SK-N-SH treated with all-trans-retinoic acid at 6 μM for 48 hours (cell line): ENCODE results near the gene TRAPPC2L.
"Not testable (repeated sequence)": the region's sequence is repeated elsewhere in the genome, so short reads cannot be mapped to it uniquely, and the experiment has no call there.

ENCODE experiments used
- ATAC-seq: fragments of 200-7000 bp; cut with Tn5 transposase; 3 replicates; pipeline ENCODE4 v1.9.1; 2020; ENCODE audit warnings: mild to moderate bottlenecking, moderate library complexity
- BACH2 ChIP-seq: fragments of 250-450 bp; sonication (Bioruptor Pico); IDR thresholded peaks from 2 replicates; pipeline ENCODE4 v1.9.0; 2021; ENCODE audit warnings: mild to moderate bottlenecking, borderline replicate concordance
- CREB5 ChIP-seq: fragments of 250-450 bp; sonication (Bioruptor Pico); IDR thresholded peaks from 2 replicates; pipeline ENCODE4 v1.5.1; 2020; ENCODE audit warnings: low read depth, mild to moderate bottlenecking, moderate library complexity
- CSDC2 ChIP-seq: fragments of 250-450 bp; sonication (Bioruptor Pico); IDR thresholded peaks from 2 replicates; pipeline ENCODE4 v1.5.0; 2020; ENCODE audit warnings: mild to moderate bottlenecking, moderate library complexity
- CSRNP3 ChIP-seq: fragments of 250-450 bp; sonication (Bioruptor Pico); IDR thresholded peaks from 2 replicates; pipeline ENCODE4 v1.5.1; 2021; ENCODE audit warnings: mild to moderate bottlenecking, moderate library complexity
- ESRRG ChIP-seq: fragments of 250-450 bp; sonication (Bioruptor Pico); IDR thresholded peaks from 2 replicates; pipeline ENCODE4 v1.6.1; 2021; ENCODE audit warnings: mild to moderate bottlenecking
- GLIS3 ChIP-seq: fragments of 250-450 bp; sonication (Bioruptor Pico); IDR thresholded peaks from 2 replicates; pipeline ENCODE4 v1.5.0; 2020; ENCODE audit warnings: mild to moderate bottlenecking, moderate library complexity
- ISL1 ChIP-seq: fragments of 250-450 bp; sonication (Bioruptor Pico); IDR thresholded peaks from 2 replicates; pipeline ENCODE4 v2.1.2; 2022; ENCODE audit warnings: mild to moderate bottlenecking, moderate library complexity
- OSR1 ChIP-seq: fragments of 250-450 bp; sonication (Bioruptor Pico); IDR thresholded peaks from 2 replicates; pipeline ENCODE4 v1.8.0; 2022; ENCODE audit warnings: moderate library complexity, mild to moderate bottlenecking, inconsistent platforms
- POU6F1 ChIP-seq: fragments of 250-450 bp; sonication (Bioruptor Pico); IDR thresholded peaks from 2 replicates; pipeline ENCODE4 v1.8.0; 2021; ENCODE audit warnings: low read depth, mild to moderate bottlenecking, moderate library complexity, borderline replicate concordance
- RARB ChIP-seq: fragments of 250-450 bp; sonication (Bioruptor Pico); IDR thresholded peaks from 2 replicates; pipeline ENCODE4 v1.8.0; 2021; ENCODE audit warnings: mild to moderate bottlenecking, moderate library complexity
- SNAI2 ChIP-seq: fragments of 250-450 bp; sonication (Bioruptor Pico); IDR thresholded peaks from 2 replicates; pipeline ENCODE4 v1.5.0; 2020; ENCODE audit warnings: mild to moderate bottlenecking, moderate library complexity
- TCF4 ChIP-seq: fragments of 250-450 bp; sonication (Bioruptor Pico); IDR thresholded peaks from 2 replicates; pipeline ENCODE4 v1.8.0; 2021; ENCODE audit warnings: mild to moderate bottlenecking, moderate library complexity, borderline replicate concordance
- TOX ChIP-seq: fragments of 250-450 bp; sonication (Bioruptor Pico); IDR thresholded peaks from 2 replicates; pipeline ENCODE4 v1.8.0; 2021; ENCODE audit warnings: mild to moderate bottlenecking, moderate library complexity, borderline replicate concordance
- TSHZ2 ChIP-seq: fragments of 250-450 bp; sonication (Bioruptor Pico); IDR thresholded peaks from 2 replicates; pipeline ENCODE4 v1.5.0; 2020; ENCODE audit warnings: mild to moderate bottlenecking, moderate library complexity
- ZC3H10 ChIP-seq: fragments of 250-450 bp; sonication (Bioruptor Pico); IDR thresholded peaks from 2 replicates; pipeline ENCODE4 v1.5.1; 2021; ENCODE audit warnings: mild to moderate bottlenecking, moderate library complexity
- ZFP3 ChIP-seq: fragments of 250-450 bp; sonication (Bioruptor Pico); IDR thresholded peaks from 2 replicates; pipeline ENCODE4 v1.5.0; 2020; ENCODE audit warnings: mild to moderate bottlenecking, moderate library complexity
- ZFP30 ChIP-seq: fragments of 450-650 bp; formaldehyde crosslinking; IDR thresholded peaks from 2 replicates; pipeline ENCODE4 v1.5.0; 2022; ENCODE audit warnings: mild to moderate bottlenecking, moderate library complexity
- ZNF565 ChIP-seq: fragments of 450-650 bp; formaldehyde crosslinking; conservative IDR thresholded peaks from 2 replicates; pipeline ENCODE4 v1.5.0; 2020; ENCODE audit warnings: low read depth, mild to moderate bottlenecking, moderate library complexity
- ZNF70 ChIP-seq: fragments of 450-650 bp; formaldehyde crosslinking; IDR thresholded peaks from 2 replicates; pipeline ENCODE4 v1.5.0; 2020; ENCODE audit warnings: mild to moderate bottlenecking, moderate library complexity
- ZNF8 ChIP-seq: fragments of 450-650 bp; formaldehyde crosslinking; IDR thresholded peaks from 2 replicates; pipeline ENCODE4 v1.5.0; 2020; ENCODE audit warnings: mild to moderate bottlenecking, moderate library complexity
- TF ChIP-seq, protein P1 (sequence below): fragments of 250-450 bp; sonication (Bioruptor Pico); IDR thresholded peaks from 2 replicates; pipeline ENCODE4 v1.8.0; 2020; ENCODE audit warnings: mild to moderate bottlenecking, moderate library complexity, borderline replicate concordance

Gene TRAPPC2L

DNA sequence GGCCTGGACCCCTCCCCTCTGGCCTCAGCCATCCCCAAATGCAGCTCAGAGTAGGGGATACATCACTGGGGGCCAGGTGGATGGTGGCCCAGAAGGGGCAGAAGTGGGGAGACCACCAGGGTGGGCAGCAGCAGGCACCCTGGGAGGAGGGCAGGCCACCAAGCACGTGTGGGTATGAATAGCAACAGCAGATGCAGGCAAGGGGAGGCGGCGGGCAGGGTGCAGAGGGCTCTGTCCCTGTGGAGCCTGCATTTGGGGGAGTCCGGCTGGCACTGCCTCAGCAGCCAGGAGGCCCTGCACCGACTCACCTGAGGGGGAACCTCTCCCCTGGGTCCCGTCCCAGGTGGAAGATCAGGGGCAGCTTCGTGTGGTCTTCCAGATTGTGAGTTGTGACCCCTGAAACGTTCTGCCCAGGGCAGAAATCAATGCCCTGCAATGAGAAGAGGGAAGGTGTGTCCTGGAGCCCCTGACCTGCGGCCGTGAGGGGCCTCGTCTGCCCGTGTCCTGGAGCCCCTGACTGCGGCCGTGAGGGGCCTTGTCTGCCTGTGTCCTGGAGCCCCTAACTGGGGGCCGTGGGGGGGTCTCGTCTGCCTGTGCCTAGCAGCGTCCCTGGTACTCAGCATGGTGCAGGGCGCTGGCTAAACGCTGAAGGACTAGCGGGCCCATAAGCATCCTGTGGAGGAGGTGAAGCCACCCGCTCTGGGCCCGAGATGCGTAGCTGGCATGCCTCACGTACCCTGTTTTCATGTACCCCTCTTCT is 34.5 kb upstream of the TRAPPC2L start:
- no peak for ATAC-seq
- no peak for TF ChIP-seq ZFP3 (CRISPR knock-in tag)

DNA sequence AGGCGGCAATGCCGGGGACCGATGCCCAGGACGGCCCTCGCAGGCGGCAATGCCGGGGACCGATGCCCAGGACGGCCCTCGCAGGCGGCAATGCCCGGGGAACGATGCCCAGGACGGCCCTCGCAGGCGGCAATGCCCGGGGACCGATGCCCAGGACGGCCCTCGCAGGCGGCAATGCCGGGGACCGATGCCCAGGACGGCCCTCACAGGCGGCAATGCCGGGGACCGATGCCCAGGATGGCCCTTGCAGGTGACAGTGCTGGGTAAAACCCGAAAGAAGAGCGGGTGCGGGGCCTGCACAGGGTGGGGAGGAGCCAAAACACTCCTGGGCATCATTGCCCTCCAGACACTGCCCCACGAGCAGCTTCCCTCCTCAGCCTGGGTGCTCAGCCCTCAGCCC is 33.3 kb upstream of the TRAPPC2L start:
- not testable (repeated sequence) for ATAC-seq

DNA sequence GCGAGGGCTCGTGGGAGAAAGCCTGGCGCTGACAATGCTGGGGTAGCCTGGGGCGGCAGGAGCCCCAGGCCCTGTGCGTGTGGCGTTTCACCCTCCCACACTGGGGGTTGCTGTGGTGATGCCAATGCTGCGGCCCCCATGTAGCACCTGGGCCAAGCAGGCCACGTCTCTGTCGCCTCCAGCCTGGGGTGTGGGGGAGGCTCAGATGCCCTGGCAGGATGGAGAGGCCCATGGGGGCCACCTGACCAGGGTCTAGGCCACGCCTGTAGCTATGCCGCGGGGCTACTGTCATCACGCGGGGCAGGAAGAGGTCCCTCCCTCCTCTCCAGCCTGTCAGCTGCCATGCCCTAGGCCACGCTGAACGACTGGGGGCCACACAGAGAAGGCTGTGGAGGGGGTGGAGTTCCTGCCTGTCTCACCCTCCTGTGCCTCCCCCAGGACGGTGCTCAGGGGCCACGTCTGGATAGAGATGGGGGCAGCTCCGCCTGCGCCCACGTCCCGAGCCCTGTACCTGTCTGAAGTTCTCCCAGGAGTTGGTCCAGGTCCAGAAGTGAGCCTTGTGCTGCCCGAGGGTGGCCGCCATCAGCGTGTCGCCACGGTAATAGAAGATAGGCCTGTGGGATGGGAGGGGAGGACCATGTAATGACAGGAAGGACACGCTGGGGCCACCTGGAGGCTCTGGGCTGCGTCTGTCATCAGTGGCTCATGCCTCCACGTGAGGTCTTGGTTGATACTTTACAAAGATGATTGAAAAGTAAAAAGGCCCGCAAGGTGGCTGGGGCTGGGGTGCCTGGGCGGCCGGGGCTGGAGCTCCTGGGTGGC is 32.5 kb upstream of the TRAPPC2L start:
- no peak for ATAC-seq
- TF ChIP-seq, protein P1, sequence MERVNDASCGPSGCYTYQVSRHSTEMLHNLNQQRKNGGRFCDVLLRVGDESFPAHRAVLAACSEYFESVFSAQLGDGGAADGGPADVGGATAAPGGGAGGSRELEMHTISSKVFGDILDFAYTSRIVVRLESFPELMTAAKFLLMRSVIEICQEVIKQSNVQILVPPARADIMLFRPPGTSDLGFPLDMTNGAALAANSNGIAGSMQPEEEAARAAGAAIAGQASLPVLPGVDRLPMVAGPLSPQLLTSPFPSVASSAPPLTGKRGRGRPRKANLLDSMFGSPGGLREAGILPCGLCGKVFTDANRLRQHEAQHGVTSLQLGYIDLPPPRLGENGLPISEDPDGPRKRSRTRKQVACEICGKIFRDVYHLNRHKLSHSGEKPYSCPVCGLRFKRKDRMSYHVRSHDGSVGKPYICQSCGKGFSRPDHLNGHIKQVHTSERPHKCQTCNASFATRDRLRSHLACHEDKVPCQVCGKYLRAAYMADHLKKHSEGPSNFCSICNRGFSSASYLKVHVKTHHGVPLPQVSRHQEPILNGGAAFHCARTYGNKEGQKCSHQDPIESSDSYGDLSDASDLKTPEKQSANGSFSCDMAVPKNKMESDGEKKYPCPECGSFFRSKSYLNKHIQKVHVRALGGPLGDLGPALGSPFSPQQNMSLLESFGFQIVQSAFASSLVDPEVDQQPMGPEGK: no peak
- TF ChIP-seq RARB (CRISPR knock-in tag) (no peak), POU6F1 (CRISPR knock-in tag) (no peak), GLIS3 (CRISPR knock-in tag) (no peak), SNAI2 (CRISPR knock-in tag) (no peak), CSDC2 (CRISPR knock-in tag) (no peak), ZNF565 (CRISPR knock-in tag) (no peak), ZNF8 (CRISPR knock-in tag) (no peak), TOX (CRISPR knock-in tag) (no peak), TCF4 (no peak), BACH2 (no peak), ISL1 (CRISPR knock-in tag) (no peak), ZFP3 (CRISPR knock-in tag) (no peak), ESRRG (CRISPR knock-in tag) (no peak), CSRNP3 (CRISPR knock-in tag) (no peak), TSHZ2 (CRISPR knock-in tag) (no peak), ZC3H10 (no peak), OSR1 (CRISPR knock-in tag) (no peak), ZNF70 (CRISPR knock-in tag) (no peak)
- TF ChIP-seq, all 23 proteins: peak for 0

DNA sequence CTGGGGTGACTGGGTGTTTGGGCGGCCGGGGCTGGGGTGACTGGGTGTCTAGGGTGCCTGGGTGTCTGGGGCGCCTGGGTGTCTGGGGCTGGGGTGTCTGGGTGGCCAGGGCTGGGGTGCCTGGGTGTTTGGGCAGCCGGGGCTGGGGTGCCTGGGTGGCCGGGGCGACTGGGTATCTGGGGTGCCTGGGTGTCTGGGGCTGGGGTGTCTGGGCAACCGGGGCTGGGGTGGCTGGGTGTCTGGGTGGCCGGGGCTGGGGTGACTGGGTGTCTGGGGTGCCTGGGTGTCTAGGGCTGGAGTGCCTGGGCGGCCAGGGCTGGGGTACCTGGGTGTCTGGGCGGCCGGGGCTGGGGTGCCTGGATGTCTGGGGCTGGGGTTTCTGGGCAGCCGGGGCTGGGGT is 31.8 kb upstream of the TRAPPC2L start:
- no peak for ATAC-seq
- TF ChIP-seq BACH2 (no peak), CREB5 (no peak), ZC3H10 (no peak), GLIS3 (CRISPR knock-in tag) (no peak), ZFP30 (CRISPR knock-in tag) (no peak), CSRNP3 (CRISPR knock-in tag) (no peak), TOX (CRISPR knock-in tag) (no peak), ZNF70 (CRISPR knock-in tag) (no peak), ESRRG (CRISPR knock-in tag) (no peak), ISL1 (CRISPR knock-in tag) (no peak), ZNF8 (CRISPR knock-in tag) (no peak), POU6F1 (CRISPR knock-in tag) (no peak)
